ENCODE results near the gene TCF25.

The TCF25 gene

GRCh38 chr16:89884041-89884421 lies 10.6 kb downstream of the TCF25 start:
- H3K9me3 Mint-ChIP-seq, result no peaks in the 10 kb centered on the region
- H3K4me1 Mint-ChIP-seq, result peaks cover 5% of the 10 kb centered on the region
- no peak overlapping the region for H3K27ac Mint-ChIP-seq
- ATAC-seq, result no peak
- H3K27me3 Mint-ChIP-seq, result no peaks in the 10 kb centered on the region
- H3K4me3 Mint-ChIP-seq, result no peak overlapping the region
- peaks cover 53% of the 10 kb centered on the region for H3K36me3 Mint-ChIP-seq

GRCh38 chr16:89887243-89887642 lies 13.9 kb downstream of the TCF25 start:
- no peak for ATAC-seq
- H3K4me3 Mint-ChIP-seq, result no peak overlapping the region
- no peak overlapping the region for H3K27ac Mint-ChIP-seq
- H3K4me1 Mint-ChIP-seq, result peaks cover 5% of the 10 kb centered on the region
- H3K9me3 Mint-ChIP-seq, result no peaks in the 10 kb centered on the region
- no peaks in the 10 kb centered on the region for H3K27me3 Mint-ChIP-seq
- peaks cover 56% of the 10 kb centered on the region for H3K36me3 Mint-ChIP-seq

- Mint-ChIP-seq H3K4me1 (no peaks in the 10 kb centered on the region), H3K27me3 (no peaks in the 10 kb centered on the region), H3K4me3 (no peak overlapping the region), H3K27ac (no peak overlapping the region), H3K36me3 (peaks cover 35% of the 10 kb centered on the region), H3K9me3 (no peaks in the 10 kb centered on the region)
- ATAC-seq, result no peak
These were observed 16.8 kb downstream of the TCF25 start for GRCh38 chr16:89890200-89890599.

GRCh38 chr16:89890886-89891657 lies 17.7 kb downstream of the TCF25 start:
- Mint-ChIP-seq H3K4me3 (no peak overlapping the region), H3K27me3 (no peaks in the 10 kb centered on the region), H3K4me1 (no peaks in the 10 kb centered on the region), H3K9me3 (no peaks in the 10 kb centered on the region), H3K36me3 (peaks cover 31% of the 10 kb centered on the region), H3K27ac (no peak overlapping the region)
- no peak for ATAC-seq

- ATAC-seq, result no peak
- Mint-ChIP-seq H3K27me3 (no peaks in the 10 kb centered on the region), H3K4me3 (no peak overlapping the region), H3K36me3 (peaks cover 29% of the 10 kb centered on the region), H3K4me1 (no peaks in the 10 kb centered on the region), H3K9me3 (no peaks in the 10 kb centered on the region), H3K27ac (no peak overlapping the region)
These were observed 18.8 kb downstream of the TCF25 start for GRCh38 chr16:89892055-89892630.

- H3K27me3 Mint-ChIP-seq, result no peaks in the 10 kb centered on the region
- H3K27ac Mint-ChIP-seq, result no peak overlapping the region
- ATAC-seq, result no peak
- no peak overlapping the region for H3K4me3 Mint-ChIP-seq
- peaks cover 29% of the 10 kb centered on the region for H3K36me3 Mint-ChIP-seq
- no peaks in the 10 kb centered on the region for H3K4me1 Mint-ChIP-seq
- H3K9me3 Mint-ChIP-seq, result no peaks in the 10 kb centered on the region
These were observed 19.2 kb downstream of the TCF25 start for GRCh38 chr16:89892635-89893034.

- H3K27me3 Mint-ChIP-seq, result no peaks in the 10 kb centered on the region
- H3K4me1 Mint-ChIP-seq, result no peaks in the 10 kb centered on the region
- H3K4me3 Mint-ChIP-seq, result no peak overlapping the region
- ATAC-seq, result no peak
- H3K9me3 Mint-ChIP-seq, result no peaks in the 10 kb centered on the region
- no peak overlapping the region for H3K27ac Mint-ChIP-seq
- H3K36me3 Mint-ChIP-seq, result peaks cover 36% of the 10 kb centered on the region
These were observed 20.5 kb downstream of the TCF25 start for GRCh38 chr16:89893642-89894548.

GRCh38 chr16:89895482-89896250 lies 22.3 kb downstream of the TCF25 start:
- no peak for ATAC-seq
- Mint-ChIP-seq H3K4me3 (no peak overlapping the region), H3K36me3 (peaks cover 41% of the 10 kb centered on the region), H3K27ac (no peak overlapping the region), H3K27me3 (no peaks in the 10 kb centered on the region), H3K9me3 (no peaks in the 10 kb centered on the region), H3K4me1 (no peaks in the 10 kb centered on the region)

GRCh38 chr16:89897204-89897603 lies 23.8 kb downstream of the TCF25 start:
- no peaks in the 10 kb centered on the region for H3K27me3 Mint-ChIP-seq
- H3K4me3 Mint-ChIP-seq, result no peak overlapping the region
- no peaks in the 10 kb centered on the region for H3K4me1 Mint-ChIP-seq
- no peak for ATAC-seq
- peaks cover 36% of the 10 kb centered on the region for H3K36me3 Mint-ChIP-seq
- H3K27ac Mint-ChIP-seq, result no peak overlapping the region
- H3K9me3 Mint-ChIP-seq, result no peaks in the 10 kb centered on the region

GRCh38 chr16:89898201-89898967 lies 25.0 kb downstream of the TCF25 start:
- Mint-ChIP-seq H3K9me3 (no peaks in the 10 kb centered on the region), H3K27me3 (no peaks in the 10 kb centered on the region), H3K36me3 (peaks cover 36% of the 10 kb centered on the region), H3K27ac (no peak overlapping the region), H3K4me1 (no peaks in the 10 kb centered on the region), H3K4me3 (no peak overlapping the region)
- ATAC-seq, result no peak

- no peaks in the 10 kb centered on the region for H3K4me1 Mint-ChIP-seq
- no peaks in the 10 kb centered on the region for H3K9me3 Mint-ChIP-seq
- H3K27me3 Mint-ChIP-seq, result no peaks in the 10 kb centered on the region
- peaks cover 41% of the 10 kb centered on the region for H3K36me3 Mint-ChIP-seq
- no peak overlapping the region for H3K4me3 Mint-ChIP-seq
- ATAC-seq, result no peak
- H3K27ac Mint-ChIP-seq, result no peak overlapping the region
These were observed 26.6 kb downstream of the TCF25 start for GRCh38 chr16:89899879-89900481.

GRCh38 chr16:89900885-89901284 lies 27.5 kb downstream of the TCF25 start:
- ATAC-seq, result no peak
- Mint-ChIP-seq H3K9me3 (no peaks in the 10 kb centered on the region), H3K27ac (no peak overlapping the region), H3K27me3 (no peaks in the 10 kb centered on the region), H3K4me1 (no peaks in the 10 kb centered on the region), H3K36me3 (peaks cover 49% of the 10 kb centered on the region), H3K4me3 (no peak overlapping the region)

- Mint-ChIP-seq H3K27me3 (no peaks in the 10 kb centered on the region), H3K9me3 (no peaks in the 10 kb centered on the region), H3K4me1 (no peaks in the 10 kb centered on the region), H3K36me3 (peaks cover 52% of the 10 kb centered on the region), H3K4me3 (no peak overlapping the region), H3K27ac (no peak overlapping the region)
- no peak for ATAC-seq
These were observed 29.6 kb downstream of the TCF25 start for GRCh38 chr16:89902980-89903379.

- Mint-ChIP-seq H3K27ac (no peak overlapping the region), H3K27me3 (no peaks in the 10 kb centered on the region), H3K36me3 (peaks cover 52% of the 10 kb centered on the region), H3K4me3 (no peak overlapping the region), H3K4me1 (peaks cover 6% of the 10 kb centered on the region), H3K9me3 (no peaks in the 10 kb centered on the region)
- no peak for ATAC-seq
These were observed 30.6 kb downstream of the TCF25 start for GRCh38 chr16:89903908-89904515.
